Germinal center (tissue), 1 donor: ENCODE results near the gene CIBAR2.

ENCODE experiments used
- DNase-seq: peaks from one replicate; pipeline ENCODE4 v3.0.0; 2012; ENCODE audit warnings: mixed read lengths, low spot score

The CIBAR2 gene

GRCh38 chr16:85144026-85144915, 32.0 kb upstream of the CIBAR2 start:
- DNase-seq = no peak

DNA sequence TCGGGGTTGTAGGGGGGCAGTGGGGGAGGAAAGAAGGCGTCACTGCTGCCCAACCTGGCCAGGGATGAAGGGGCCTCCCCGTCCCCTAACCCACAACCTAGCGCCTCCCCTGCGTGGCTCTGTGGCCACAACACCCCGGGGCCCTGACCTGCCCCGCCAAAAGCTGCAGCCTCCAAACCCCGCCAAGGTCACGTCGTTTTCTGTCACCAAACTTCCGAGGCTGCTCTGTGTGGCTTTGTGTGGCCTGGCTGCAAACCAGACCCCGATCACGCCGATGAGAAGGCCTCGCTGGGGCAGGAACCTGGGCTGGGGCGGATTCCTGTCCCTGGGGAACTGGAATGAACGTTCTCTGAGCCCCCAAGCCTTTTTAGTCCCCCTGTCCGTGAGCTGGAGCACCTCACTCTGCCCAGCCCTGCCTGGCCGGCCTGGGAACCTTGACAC, 30.5 kb upstream of the CIBAR2 start:
- DNase-seq = no peak

- DNase-seq = no peak
Measured at GRCh38 chr16:85142129-85142513, 29.8 kb upstream of the CIBAR2 start.

DNA sequence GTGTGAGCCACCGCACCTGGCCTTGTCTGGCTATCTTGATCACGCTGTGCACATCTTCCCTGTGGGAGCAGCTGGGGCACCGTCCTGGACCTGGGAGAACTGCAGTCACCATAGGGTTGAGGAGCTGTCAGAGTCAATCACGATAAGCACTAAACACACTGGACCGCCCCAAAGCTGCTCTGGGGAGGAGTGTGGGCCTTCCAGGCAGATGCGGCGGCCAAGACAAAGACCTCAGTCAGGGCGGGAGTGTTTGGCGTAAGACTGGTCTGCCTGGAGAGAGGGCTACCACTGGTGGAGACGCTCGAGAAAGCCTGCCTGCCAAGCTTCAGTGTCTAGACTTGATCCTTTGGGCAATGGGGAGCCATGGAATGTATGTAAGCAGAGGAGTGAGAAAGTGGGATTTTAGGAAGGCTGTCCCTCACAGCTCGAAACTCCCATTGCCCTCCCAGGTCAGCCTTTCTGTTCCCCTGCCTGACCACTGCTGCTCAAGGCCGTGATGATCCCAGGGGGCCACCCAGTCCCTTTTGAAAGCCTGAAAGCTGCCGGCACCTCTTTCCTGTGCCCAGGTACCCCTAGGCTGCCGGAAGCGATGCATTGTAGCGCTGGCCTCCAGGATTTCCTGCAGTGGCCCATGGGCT, 29.3 kb upstream of the CIBAR2 start:
- no peak for DNase-seq

- DNase-seq = no peak
Measured at GRCh38 chr16:85140455-85141012, 28.3 kb upstream of the CIBAR2 start.

DNA sequence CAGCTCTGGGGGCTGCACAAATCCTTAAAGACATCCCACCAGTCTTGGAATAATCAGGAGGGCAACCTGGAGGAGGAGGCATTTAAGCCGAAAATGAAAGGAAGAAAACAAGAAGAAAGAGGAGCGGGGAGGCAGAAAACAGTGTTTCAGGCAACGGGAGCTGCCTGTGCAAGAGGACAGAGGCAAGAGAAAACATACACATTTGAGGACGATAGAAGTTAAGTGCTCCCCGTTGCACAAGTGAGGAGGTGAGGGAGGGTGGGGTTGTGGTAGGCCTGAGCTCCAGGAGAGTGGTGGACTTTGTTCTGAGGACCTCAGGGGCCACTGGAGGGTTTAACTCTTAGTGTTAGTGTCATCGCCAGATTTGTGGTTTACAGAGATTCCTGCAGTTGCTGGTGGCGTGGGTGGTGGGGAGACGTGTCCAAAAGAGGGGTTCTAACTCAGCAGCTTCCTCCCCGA, 27.6 kb upstream of the CIBAR2 start:
- DNase-seq = no peak

GRCh38 chr16:85138825-85139627, 26.8 kb upstream of the CIBAR2 start:
- DNase-seq = no peak

GRCh38 chr16:85138073-85138824, 26.0 kb upstream of the CIBAR2 start:
- DNase-seq = no peak

DNA sequence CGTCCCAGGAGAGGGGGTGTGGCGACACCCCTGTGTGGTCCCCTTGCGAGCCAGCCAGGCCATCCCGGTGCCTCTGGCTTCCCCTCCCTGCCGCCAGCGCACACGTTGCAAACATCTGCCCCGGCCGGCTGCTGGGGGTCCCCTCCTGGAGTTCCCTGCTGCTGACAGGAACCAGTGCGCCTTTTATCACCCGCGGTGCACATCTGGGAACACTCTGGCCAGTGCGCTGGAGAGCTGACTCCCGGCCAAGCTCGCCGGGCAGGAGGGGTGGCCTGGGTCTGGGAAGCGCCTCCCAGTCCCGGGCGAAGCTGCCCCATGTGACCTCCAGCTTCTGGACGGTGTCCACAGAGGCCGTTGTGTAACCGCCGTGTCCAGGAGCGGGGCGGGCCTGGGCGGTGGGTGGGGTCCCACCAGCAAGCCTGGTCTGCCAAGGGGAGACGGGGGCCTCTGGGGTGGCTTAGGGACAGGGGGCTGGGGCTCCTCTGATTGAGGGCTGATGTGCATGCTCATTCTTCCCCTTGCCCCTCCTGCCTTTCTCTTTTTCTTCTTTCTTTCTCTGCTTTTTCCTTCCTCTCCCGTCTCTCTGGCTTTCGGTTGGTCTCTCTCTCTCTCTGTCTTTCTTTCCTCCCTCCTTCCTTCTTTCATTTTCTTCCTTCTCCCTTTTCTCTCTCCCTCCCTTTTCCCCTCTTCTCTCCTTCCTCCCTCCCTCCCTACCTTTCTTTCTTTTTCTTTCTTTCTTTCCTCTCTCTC, 25.2 kb upstream of the CIBAR2 start:
- DNase-seq = no peak

GRCh38 chr16:85136702-85137322, 24.5 kb upstream of the CIBAR2 start:
- DNase-seq = no peak

GRCh38 chr16:85136213-85136701, 24.0 kb upstream of the CIBAR2 start:
- no peak for DNase-seq

GRCh38 chr16:85134789-85135142, 22.5 kb upstream of the CIBAR2 start:
- no peak for DNase-seq

DNA sequence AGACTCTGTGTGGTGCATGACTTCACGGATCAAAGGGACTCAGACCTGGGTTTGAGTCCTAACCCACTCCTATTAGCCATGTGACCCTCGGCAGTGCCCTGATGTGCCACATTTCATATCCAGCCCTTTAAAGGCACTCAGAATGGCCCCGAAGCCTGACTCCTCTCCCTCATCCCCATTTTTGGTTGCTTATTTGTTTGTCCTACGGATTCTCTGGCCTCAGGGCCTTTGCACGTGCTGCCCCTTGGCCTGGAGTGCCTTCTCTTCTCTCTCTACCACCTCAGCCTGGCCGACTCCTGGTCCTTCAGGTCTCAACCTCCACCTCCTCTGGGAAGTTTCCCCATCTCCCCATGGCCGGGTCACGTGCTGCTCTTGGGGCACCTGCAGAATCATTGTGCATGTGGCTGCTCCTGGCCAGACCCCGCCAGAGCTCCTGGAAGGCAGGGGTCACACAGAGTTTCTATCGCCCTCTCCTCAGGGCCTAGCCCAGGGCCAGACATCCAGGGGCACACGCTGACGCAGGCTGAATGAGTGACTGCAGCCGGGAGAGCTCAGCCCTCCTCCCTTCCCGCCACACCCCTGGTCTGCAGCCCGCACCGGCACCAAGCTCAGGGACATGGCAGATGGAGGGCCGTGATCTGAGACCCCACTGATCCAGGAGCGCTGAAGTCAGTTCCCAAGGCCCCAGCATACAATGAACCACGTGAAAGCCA, 22.0 kb upstream of the CIBAR2 start:
- no peak for DNase-seq

- no peak for DNase-seq
Measured at GRCh38 chr16:85133290-85133599, 21.0 kb upstream of the CIBAR2 start.

- no peak for DNase-seq
Measured at GRCh38 chr16:85132456-85133289, 20.4 kb upstream of the CIBAR2 start.

GRCh38 chr16:85130705-85131028, 18.4 kb upstream of the CIBAR2 start:
- no peak for DNase-seq

GRCh38 chr16:85129876-85130704, 17.8 kb upstream of the CIBAR2 start:
- DNase-seq = no peak
